IMR-90 (cell line): ENCODE results near the gene CACNA2D3. TPM values are rescaled to one million over a fixed set of nuclear protein-coding genes. Genes with fewer than 3 reads are reported as not detected.

Experiments
- ATAC-seq: fragments of 200-7000 bp; cut with Tn5 transposase; 2 replicates; pipeline ENCODE4 v1.9.1; 2020; ENCODE audit warnings: low read depth, mild to moderate bottlenecking, moderate library complexity
- BruUV-seq: library from RNA; stranded (reverse); fragments of 400-500 nt; replicated peaks from 2 replicates; lab custom pipeline; 2021; lab: Mats Ljungman, UMichigan
- CTCF ChIA-PET: fragments of 300-600 bp; formaldehyde crosslinking; extraction: SDS; loops from one replicate; lab custom pipeline; 2021; ENCODE audit warnings: antibody characterized with exemption; lab: Yijun Ruan, JAX
- POLR2A ChIA-PET: fragments of 300-600 bp; sonication (Branson Sonifier 250); formaldehyde crosslinking; loops from one replicate; lab custom pipeline; 2022; ENCODE audit warnings: antibody characterized with exemption; ENCODE audit not compliant: unreplicated experiment; lab: Charles Lee
- DNase-seq: peaks from one replicate; pipeline ENCODE4 v3.0.0; 2013
- H2AFZ ChIP-seq: replicated peaks from 2 replicates; pipeline ENCODE3; 2013; ENCODE audit warnings: low read length, mild to moderate bottlenecking; ENCODE audit not compliant: poor library complexity
- H2AK5ac ChIP-seq: 2 replicates; pipeline ENCODE4 v1.6.1; 2013; ENCODE audit warnings: low read depth, low read length, inconsistent platforms
- H2AK9ac ChIP-seq: replicated peaks from 2 replicates; pipeline ENCODE3; 2013; ENCODE audit warnings: mild to moderate bottlenecking, low read depth, low read length, moderate library complexity; ENCODE audit not compliant: poor library complexity
- H2BK120ac ChIP-seq: 2 replicates; pipeline ENCODE4 v1.6.1; 2013; ENCODE audit warnings: low read depth, low read length, inconsistent platforms
- H2BK15ac ChIP-seq: 3 replicates; pipeline ENCODE4 v1.6.1; 2013; ENCODE audit warnings: low read depth, low read length, inconsistent platforms
- H2BK20ac ChIP-seq: 2 replicates; pipeline ENCODE4 v1.6.1; 2013; ENCODE audit warnings: low read depth, mild to moderate bottlenecking, inconsistent platforms, low read length, moderate library complexity
- H2BK5ac ChIP-seq: 2 replicates; pipeline ENCODE4 v1.6.1; 2013; ENCODE audit warnings: mild to moderate bottlenecking, low read depth, low read length, inconsistent platforms; ENCODE audit not compliant: poor library complexity, severe bottlenecking
- H3K14ac ChIP-seq: replicated peaks from 2 replicates; pipeline ENCODE4 v1.6.1; 2013; ENCODE audit warnings: low read depth, low read length, inconsistent platforms
- H3K18ac ChIP-seq: 2 replicates; pipeline ENCODE4 v1.6.1; 2013; ENCODE audit warnings: low read depth, low read length, control low read depth
- H3K23ac ChIP-seq: 2 replicates; pipeline ENCODE4 v1.6.1; 2013; ENCODE audit warnings: low read depth, low read length, inconsistent platforms
- H3K27ac ChIP-seq: 2 replicates; pipeline ENCODE4 v1.5.1; 2013; ENCODE audit warnings: mild to moderate bottlenecking, control low read depth, low read length; ENCODE audit not compliant: insufficient read depth
- H3K27me3 ChIP-seq: 2 replicates; pipeline ENCODE4 v1.6.1; 2013; ENCODE audit warnings: low read length; ENCODE audit not compliant: control insufficient read depth, insufficient read depth
- H3K36me3 ChIP-seq: 2 replicates; pipeline ENCODE4 v1.6.1; 2013; ENCODE audit warnings: low read length, mixed read lengths; ENCODE audit not compliant: control insufficient read depth, insufficient read depth
- H3K4ac ChIP-seq: 2 replicates; pipeline ENCODE4 v1.6.1; 2013; ENCODE audit warnings: low read depth, low read length, inconsistent platforms
- H3K4me1 ChIP-seq: 2 replicates; pipeline ENCODE4 v1.6.1; 2013; ENCODE audit warnings: low read length, mixed read lengths; ENCODE audit not compliant: control insufficient read depth, insufficient read depth
- H3K4me2 ChIP-seq: 2 replicates; pipeline ENCODE4 v1.6.1; 2013; ENCODE audit warnings: low read depth, mild to moderate bottlenecking, control low read depth, low read length, moderate library complexity
- H3K4me3 ChIP-seq: 2 replicates; pipeline ENCODE4 v1.5.1; 2013; ENCODE audit warnings: low read depth, mild to moderate bottlenecking, control low read depth, low read length, moderate library complexity; ENCODE audit not compliant: insufficient read depth
- H3K56ac ChIP-seq: 2 replicates; pipeline ENCODE4 v1.6.1; 2013; ENCODE audit warnings: low read length, inconsistent platforms; ENCODE audit not compliant: insufficient read depth; ENCODE audit errors: extremely low read depth
- H3K79me1 ChIP-seq, 2 experiments: 2 replicates each; pipeline ENCODE4 v1.6.1; 2013; ENCODE audit warnings: low read length in 2 of 2, inconsistent platforms in 1 of 2, low read depth in 1 of 2
- H3K9ac ChIP-seq: 2 replicates; pipeline ENCODE4 v1.6.1; 2013; ENCODE audit warnings: low read depth, low read length, control low read depth
- H3K9me1 ChIP-seq: 2 replicates; pipeline ENCODE4 v1.6.1; 2013; ENCODE audit warnings: low read length, inconsistent platforms; ENCODE audit not compliant: insufficient read depth
- H3K9me3 ChIP-seq: 2 replicates; pipeline ENCODE4 v1.6.1; 2013; ENCODE audit warnings: low read length; ENCODE audit not compliant: control insufficient read depth, insufficient read depth
- H4K20me1 ChIP-seq: 2 replicates; pipeline ENCODE4 v1.6.1; 2013; ENCODE audit warnings: low read length, inconsistent platforms; ENCODE audit not compliant: insufficient read depth
- H4K5ac ChIP-seq: 2 replicates; pipeline ENCODE4 v1.6.1; 2013; ENCODE audit warnings: mild to moderate bottlenecking, low read depth, low read length, control low read depth
- H4K8ac ChIP-seq, 2 experiments: 2 replicates each; pipeline ENCODE4 v1.6.1; 2013; ENCODE audit warnings: low read depth in 2 of 2, low read length in 2 of 2, control low read depth in 1 of 2, inconsistent platforms in 1 of 2
- H4K91ac ChIP-seq: 2 replicates; pipeline ENCODE4 v1.6.1; 2013; ENCODE audit warnings: low read depth, low read length, inconsistent platforms; ENCODE audit not compliant: insufficient read depth
- CEBPB ChIP-seq: IDR thresholded peaks from 2 replicates; pipeline ENCODE4 v1.6.1; 2012; ENCODE audit warnings: low read depth, low read length, improper control_type of control experiment
- FOS ChIP-seq: fragments of 150-350 bp; IDR thresholded peaks from 2 replicates; pipeline ENCODE4 v1.6.1; 2016; ENCODE audit warnings: low read depth, low read length
- MAZ ChIP-seq: IDR thresholded peaks from 2 replicates; pipeline ENCODE4 v1.6.1; 2012; ENCODE audit warnings: low read depth, mild to moderate bottlenecking, low read length, improper control_type of control experiment, moderate library complexity, borderline replicate concordance
- RFX5 ChIP-seq: IDR thresholded peaks from 2 replicates; pipeline ENCODE4 v1.8.0; 2012; ENCODE audit warnings: low read depth, mild to moderate bottlenecking, low read length, moderate library complexity
- WGBS, 2 experiments: methylation state at CpG; one replicate each; pipeline versions ENCODE4 v1.1.5 to v1.1.7; 2013; ENCODE audit warnings: missing lambda C conversion rate in 2 of 2; ENCODE audit not compliant: insufficient read length in 1 of 2; ENCODE audit errors: extremely low coverage in 2 of 2; 5-methylcytosine and 5-hydroxymethylcytosine counted together
- dilution Hi-C: fragments of 300-500 bp; cut with HindIII; formaldehyde crosslinking; loops from one replicate; pipeline ENCODE4 v1.14.3; 2018; ENCODE audit warnings: low sequenced_read_pairs; ENCODE audit not compliant: unreplicated experiment
- in situ Hi-C: fragments of 300-500 bp; cut with MboI; formaldehyde crosslinking; loops from 3 replicates; pipeline ENCODE4 v1.14.3; 2019; ENCODE audit warnings: low sequenced_read_pairs, inconsistent platforms, mixed read lengths
- intact Hi-C: fragments of 100-400 bp; cut with micrococcal nuclease; formaldehyde crosslinking; loops from 2 replicates; pipeline ENCODE4 v1.10.0; 2022
- polyA plus RNA-seq, 3 experiments: library from polyadenylated mRNA; depleted of rRNA; stranded (reverse); fragments of >200 nt; gene quantifications; 2 replicates each; pipeline ENCODE4 v1.2.3, GENCODE V29; 2012; ENCODE audit warnings: low replicate concordance in 1 of 3
- total RNA-seq: library from RNA; depleted of rRNA; stranded (reverse); fragments of >200 nt; gene quantifications from 2 replicates; pipeline ENCODE4 v1.2.3, GENCODE V29; 2012
- TF ChIP-seq, protein P1 (sequence below): conservative IDR thresholded peaks from 2 replicates; pipeline ENCODE4 v1.5.1; 2012; ENCODE audit warnings: mild to moderate bottlenecking, low read depth, low read length, improper control_type of control experiment
- TF ChIP-seq, protein P2 (sequence below): fragments of 150-350 bp; IDR thresholded peaks from 2 replicates; pipeline ENCODE4 v1.6.1; 2016; ENCODE audit warnings: low read depth, mild to moderate bottlenecking, low read length, moderate library complexity, borderline replicate concordance

Gene CACNA2D3
- total and polyA plus RNA-seq, 2 of the 4 experiments (the other 2 are of a cell fraction) = 0.36 to 0.41 TPM

DNA sequence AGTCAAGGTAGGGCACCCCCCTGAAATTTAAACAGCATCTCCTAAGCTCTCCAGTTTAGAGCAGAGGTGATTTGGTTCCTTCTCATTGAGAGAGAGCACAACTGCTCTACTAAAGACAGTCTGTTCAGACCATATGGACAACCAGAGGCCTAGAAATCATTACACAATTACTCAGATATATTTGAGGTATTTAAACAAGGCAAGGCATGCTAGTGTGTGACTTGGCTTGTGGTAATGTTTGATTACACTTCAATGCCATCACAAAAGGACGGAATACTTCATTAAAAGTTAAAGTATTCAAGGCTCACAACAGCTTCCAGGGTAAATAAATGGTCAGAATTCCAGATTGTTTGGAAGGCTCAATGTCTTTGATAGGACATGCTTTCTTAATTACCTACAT is 695.3 kb downstream of the CACNA2D3 start:
- intact Hi-C loops (loop anchor here (5.0 kb wide), 1 partner anchor 60 kb away; no protein-coding TSS in a partner anchor), in situ Hi-C loops (no loop called here), dilution Hi-C loops (no loop called here)
- TF ChIP-seq, protein P1, sequence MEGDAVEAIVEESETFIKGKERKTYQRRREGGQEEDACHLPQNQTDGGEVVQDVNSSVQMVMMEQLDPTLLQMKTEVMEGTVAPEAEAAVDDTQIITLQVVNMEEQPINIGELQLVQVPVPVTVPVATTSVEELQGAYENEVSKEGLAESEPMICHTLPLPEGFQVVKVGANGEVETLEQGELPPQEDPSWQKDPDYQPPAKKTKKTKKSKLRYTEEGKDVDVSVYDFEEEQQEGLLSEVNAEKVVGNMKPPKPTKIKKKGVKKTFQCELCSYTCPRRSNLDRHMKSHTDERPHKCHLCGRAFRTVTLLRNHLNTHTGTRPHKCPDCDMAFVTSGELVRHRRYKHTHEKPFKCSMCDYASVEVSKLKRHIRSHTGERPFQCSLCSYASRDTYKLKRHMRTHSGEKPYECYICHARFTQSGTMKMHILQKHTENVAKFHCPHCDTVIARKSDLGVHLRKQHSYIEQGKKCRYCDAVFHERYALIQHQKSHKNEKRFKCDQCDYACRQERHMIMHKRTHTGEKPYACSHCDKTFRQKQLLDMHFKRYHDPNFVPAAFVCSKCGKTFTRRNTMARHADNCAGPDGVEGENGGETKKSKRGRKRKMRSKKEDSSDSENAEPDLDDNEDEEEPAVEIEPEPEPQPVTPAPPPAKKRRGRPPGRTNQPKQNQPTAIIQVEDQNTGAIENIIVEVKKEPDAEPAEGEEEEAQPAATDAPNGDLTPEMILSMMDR = no peak
- TF ChIP-seq, protein P2, sequence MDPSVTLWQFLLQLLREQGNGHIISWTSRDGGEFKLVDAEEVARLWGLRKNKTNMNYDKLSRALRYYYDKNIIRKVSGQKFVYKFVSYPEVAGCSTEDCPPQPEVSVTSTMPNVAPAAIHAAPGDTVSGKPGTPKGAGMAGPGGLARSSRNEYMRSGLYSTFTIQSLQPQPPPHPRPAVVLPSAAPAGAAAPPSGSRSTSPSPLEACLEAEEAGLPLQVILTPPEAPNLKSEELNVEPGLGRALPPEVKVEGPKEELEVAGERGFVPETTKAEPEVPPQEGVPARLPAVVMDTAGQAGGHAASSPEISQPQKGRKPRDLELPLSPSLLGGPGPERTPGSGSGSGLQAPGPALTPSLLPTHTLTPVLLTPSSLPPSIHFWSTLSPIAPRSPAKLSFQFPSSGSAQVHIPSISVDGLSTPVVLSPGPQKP = no peak
- TF ChIP-seq RFX5 (no peak), FOS (no peak), CEBPB (peak; percentile 28; the same call in 1 of the 2 replicates), MAZ (no peak)
- WGBS, 2 experiments = no CpG with 5 or more reads among the region's 1 CpG
- Histone ChIP-seq H3K14ac (peak overlapping the region; percentile 62), H3K23ac (peak overlapping the region; percentile 48), H4K20me1 (no peaks in the 10 kb centered on the region), H3K9ac (peak overlapping the region; percentile 74), H2BK15ac (peak overlapping the region; percentile 74; the same call in 1 of the 3 replicates), H3K4me2 (0 out of 2 replicates have a peak overlapping the region, but pooled peaks have one; percentile 14), H2BK20ac (peak overlapping the region; percentile 81), H2AK5ac (peak overlapping the region; percentile 83), H3K4ac (peak overlapping the region; percentile 85), H2BK120ac (peak overlapping the region; percentile 89), H3K56ac (peak overlapping the region; percentile 66; the same call in 1 of the 2 replicates), H4K5ac (peak overlapping the region; percentile 95), H4K91ac (peak overlapping the region; percentile 98), H4K8ac (peak overlapping the region; percentile 87 to 88), H3K36me3 (no peaks in the 10 kb centered on the region), H3K27ac (peak overlapping the region; percentile 99), H2AK9ac (peak overlapping the region; percentile 70), H3K27me3 (no peaks in the 10 kb centered on the region), H2BK5ac (peak overlapping the region; percentile 98), H3K4me3 (no peak overlapping the region), H3K79me1 (no peaks in the 10 kb centered on the region), H3K4me1 (peaks cover 18% of the 10 kb centered on the region), H3K18ac (peak overlapping the region; percentile 99), H2AFZ (no peak overlapping the region), H3K9me1 (0 out of 2 replicates have a peak, but pooled peaks cover 2% of the 10 kb centered on the region), H3K9me3 (no peaks in the 10 kb centered on the region)
- no TSS peak for BruUV-seq
- DNase-seq = peak; percentile 59
- ChIA-PET POLR2A (interaction anchor here (0.5 kb wide), 1 partner anchor 876 kb away, joined by 3 read pairs; no protein-coding TSS in a partner anchor), CTCF (no interaction called here)
- peak; percentile 79 for ATAC-seq
